Psoas muscle (tissue), 8 donors: Measurements from ENCODE around the gene VWA2. TPM values are rescaled to one million over a fixed set of nuclear protein-coding genes. Genes with fewer than 3 reads are reported as not detected.
A peak's percentile ranks its signal among the peaks of the same experiment; 100 is the strongest.

Experiments used
- ATAC-seq, 4 donors: fragments of 200-7000 bp; cut with Tn5 transposase; one replicate each; pipeline ENCODE4 v1.9.1; 2020; ENCODE audit warnings: moderate library complexity in 3 of 4, mild to moderate bottlenecking in 2 of 4
- DNase-seq, 2 donors: peaks; one replicate each; pipeline ENCODE4 v3.0.0-alpha.2; 2020
- H3K27ac ChIP-seq: fragments of 200-600 bp; one replicate; pipeline ENCODE4 v1.8.0; 2022
- H3K27me3 ChIP-seq, 3 donors: fragments of 200-600 bp in 1 of 3; one replicate each; pipeline versions ENCODE4 v1.6.1 to v1.8.0; 2013 to 2022; ENCODE audit warnings: low read length in 2 of 3, mild to moderate bottlenecking in 2 of 3, moderate library complexity in 1 of 3; ENCODE audit not compliant: insufficient read depth in 3 of 3
- H3K36me3 ChIP-seq, 2 donors: fragments of 200-600 bp in 1 of 2; one replicate each; pipeline versions ENCODE4 v1.6.1 to v1.8.0; 2013 to 2022; ENCODE audit warnings: low read depth in 1 of 2, mild to moderate bottlenecking in 1 of 2, moderate library complexity in 1 of 2; ENCODE audit not compliant: insufficient read depth in 1 of 2
- H3K4me1 ChIP-seq: fragments of 200-600 bp; one replicate; pipeline ENCODE4 v1.8.0; 2022
- H3K4me3 ChIP-seq: fragments of 200-600 bp; one replicate; pipeline ENCODE4 v1.8.0; 2022; ENCODE audit warnings: mild to moderate bottlenecking
- H3K9me3 ChIP-seq: fragments of 200-600 bp; one replicate; pipeline ENCODE4 v1.8.0; 2022
- CTCF ChIP-seq: fragments of 200-600 bp; IDR thresholded peaks from one replicate; pipeline ENCODE4 v1.8.0; 2022; ENCODE audit warnings: antibody characterized with exemption
- WGBS, 3 donors: extraction: QIAGEN DNeasy Blood & Tissue Kit; methylation state at CpG; one replicate each; pipeline versions ENCODE4 v1.1.6 to v1.1.7; 2013; 5-methylcytosine and 5-hydroxymethylcytosine counted together
- intact Hi-C, 2 donors: fragments of 100-400 bp; cut with DNase I; formaldehyde crosslinking; loops; one replicate each; pipeline versions ENCODE4 v1.11.0 to v1.14.2; 2022
- polyA plus RNA-seq, 3 donors: library from polyadenylated mRNA; stranded (reverse); fragments of 200-250 nt; gene quantifications; one replicate each; pipeline ENCODE4 v1.2.3, GENCODE V29; 2013
- total RNA-seq, 4 donors: library from RNA; stranded (reverse); fragmentation: NEBNext Ultra II Directional in 2 of 4; extraction: Animal tissue kit (Norgen Biotek cat#: 25700) in 2 of 4; gene quantifications; one replicate each; pipeline versions ENCODE4 v1.2.1 to v1.2.4, GENCODE V29; 2021 to 2023
- donor health status: healthy with polysubstance abuse.
- donor health status: DM: no; HTN: no; CAD: no; lungs with moderate emphysema.
- donor health status: Bipolar disorder and iron deficiency.
- donor health status: healthy.
- donor health status: DM: yes; HTN: yes; CAD: no.
- donor health status: DM: no; HTN: no; CAD: no.
- donor health status: DM: no; HTN: no; CAD: no.
- donor health status: DM: yes; HTN: yes; CAD: no.

VWA2 gene
- total and polyA plus RNA-seq, 7 donors, result not detected

- ATAC-seq, result no peak
- no peaks in the 10 kb centered on the region for H3K27me3 ChIP-seq
- WGBS, 3 donors, result 54 to 67% (median 56%) methylated on average over 5 of the region's 5 CpGs
- no peak for DNase-seq
- no peak overlapping the region for H3K4me3 ChIP-seq
- no peaks in the 10 kb centered on the region for H3K36me3 ChIP-seq
- no peaks in the 10 kb centered on the region for H3K9me3 ChIP-seq
- intact Hi-C loops, result no loop called here
- TF ChIP-seq CTCF, result no peak
- H3K27ac ChIP-seq, result no peak overlapping the region
- H3K4me1 ChIP-seq, result no peaks in the 10 kb centered on the region
These were observed 84.0 kb downstream of the VWA2 start for GRCh38 chr10:114323023-114323422.

DNA sequence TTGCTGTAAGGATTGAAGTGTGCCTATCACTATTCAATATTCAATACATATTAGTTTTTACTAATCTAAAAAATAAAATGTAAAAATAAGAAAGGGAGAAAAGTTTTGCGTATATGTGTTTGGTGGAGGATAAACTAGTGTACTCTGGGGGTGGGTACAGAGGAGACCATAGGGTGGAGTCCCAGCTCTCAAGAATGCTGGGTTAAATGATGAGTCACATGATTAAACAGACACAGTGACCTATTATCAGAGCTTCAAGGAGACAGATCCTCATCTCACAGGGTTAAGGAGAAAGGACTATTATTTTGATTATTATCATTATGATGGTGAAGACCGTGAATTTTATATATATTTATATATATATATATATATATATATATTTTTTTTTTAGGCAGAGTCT lies 87.7 kb downstream of the VWA2 start:
- Histone ChIP-seq H3K36me3 (no peaks in the 10 kb centered on the region), H3K27ac (no peak overlapping the region), H3K9me3 (no peaks in the 10 kb centered on the region), H3K4me1 (peaks cover 13% of the 10 kb centered on the region), H3K4me3 (no peak overlapping the region), H3K27me3 (no peaks in the 10 kb centered on the region)
- 80 to 94% (median 93%) methylated on average over 2 of the region's 2 CpGs for WGBS, 3 donors
- no peak for DNase-seq
- intact Hi-C loops, result no loop called here
- no peak for ATAC-seq
- no peak for TF ChIP-seq CTCF

- TF ChIP-seq CTCF, result no peak
- H3K36me3 ChIP-seq, result no peaks in the 10 kb centered on the region
- ATAC-seq (peak in 2 of 4 donors; percentile 28 to 46), DNase-seq (peak in 1 of 2 donors; percentile 39)
- H3K4me3 ChIP-seq, result no peak overlapping the region
- intact Hi-C loops, result no loop called here
- no peak overlapping the region for H3K27ac ChIP-seq
- 56 to 70% (median 61%) methylated on average over 15 of the region's 15 CpGs for WGBS, 3 donors
- H3K9me3 ChIP-seq, result no peaks in the 10 kb centered on the region
- no peaks in the 10 kb centered on the region for H3K27me3 ChIP-seq
- peaks cover 13% of the 10 kb centered on the region for H3K4me1 ChIP-seq
These were observed 88.7 kb downstream of the VWA2 start for GRCh38 chr10:114327537-114328440.

- TF ChIP-seq CTCF, result no peak
- Histone ChIP-seq H3K36me3 (no peaks in the 10 kb centered on the region), H3K27ac (no peak overlapping the region), H3K27me3 (no peaks in the 10 kb centered on the region), H3K4me1 (peaks cover 13% of the 10 kb centered on the region), H3K9me3 (no peaks in the 10 kb centered on the region), H3K4me3 (no peak overlapping the region)
- intact Hi-C loops, result no loop called here
- ATAC-seq, result peak in 1 of 4 donors; percentile 9
- 48 to 78% (median 53%) methylated on average over 5 to 6 of the region's 6 CpGs for WGBS, 3 donors
- no peak for DNase-seq
These were observed 89.4 kb downstream of the VWA2 start for GRCh38 chr10:114328441-114328812.
